Hematopoietic multipotent progenitor cell (in vitro differentiated cells): ENCODE data around the gene SLC22A1. TPM values are rescaled to one million over a fixed set of nuclear protein-coding genes. Genes with fewer than 3 reads are reported as not detected.

Source experiments
- DNase-seq, 3 donors: peaks; one replicate each; pipeline ENCODE4 v3.0.0-alpha.2; 2011 to 2015; ENCODE audit warnings: low read depth in 2 of 3, low spot score in 2 of 3
- small RNA-seq: library from RNA; depleted of rRNA; stranded (forward); fragments of <200 nt; gene quantifications from one replicate; pipeline ENCODE3, GENCODE V24; 2012
- total RNA-seq: library from RNA; depleted of rRNA; stranded (reverse); fragments of >200 nt; gene quantifications from one replicate; pipeline ENCODE4 v1.2.3, GENCODE V29; 2012

SLC22A1 gene
- total RNA-seq, 1 donor = under 0.01 TPM

DNA sequence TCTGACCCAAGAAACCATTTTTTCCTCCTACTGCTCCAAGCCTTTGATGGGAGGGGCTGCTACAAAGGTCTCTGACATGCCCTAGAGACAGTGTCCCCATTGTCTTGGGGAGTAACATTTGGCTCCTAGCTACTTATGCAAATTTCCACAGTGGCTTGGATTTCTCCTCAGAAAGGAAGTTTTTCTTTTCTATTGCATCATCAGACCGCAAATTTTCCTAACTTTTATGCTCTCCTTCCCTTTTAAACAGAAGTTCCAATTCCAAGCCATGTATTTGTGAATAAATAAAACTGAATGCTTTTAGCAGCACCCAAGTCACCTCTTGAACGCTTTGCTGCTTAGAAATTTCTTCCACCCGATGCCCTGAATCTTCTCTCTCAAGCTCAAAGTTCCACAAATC is 86.0 kb downstream of the SLC22A1 start:
- no peak for DNase-seq

Small RNAs within 50 kb of the gene (small RNA-seq; reads per million reads assigned to genes)
- gene AL645733.1 = not detected

Other genes with a start within 250 kb of the SLC22A1 start
- gene MAS1, start 230.8 kb upstream of the SLC22A1 start, total RNA-seq = under 0.01 TPM
- 3.8 TPM for gene IGF2R, start 152.7 kb upstream of the SLC22A1 start, total RNA-seq
- gene SLC22A2, start 137.0 kb downstream of the SLC22A1 start, total RNA-seq = not detected
- gene SLC22A3, start 226.6 kb downstream of the SLC22A1 start, total RNA-seq = under 0.01 TPM